HG03095 (cell line): ENCODE data around the gene NUP210.

Source experiments
- ATAC-seq: cut with Tn5 transposase; IDR thresholded peaks from one replicate; pipeline ENCODE4 v1.9.1; 2021; ENCODE audit warnings: moderate library complexity; ENCODE audit not compliant: unreplicated experiment

NUP210 gene

DNA sequence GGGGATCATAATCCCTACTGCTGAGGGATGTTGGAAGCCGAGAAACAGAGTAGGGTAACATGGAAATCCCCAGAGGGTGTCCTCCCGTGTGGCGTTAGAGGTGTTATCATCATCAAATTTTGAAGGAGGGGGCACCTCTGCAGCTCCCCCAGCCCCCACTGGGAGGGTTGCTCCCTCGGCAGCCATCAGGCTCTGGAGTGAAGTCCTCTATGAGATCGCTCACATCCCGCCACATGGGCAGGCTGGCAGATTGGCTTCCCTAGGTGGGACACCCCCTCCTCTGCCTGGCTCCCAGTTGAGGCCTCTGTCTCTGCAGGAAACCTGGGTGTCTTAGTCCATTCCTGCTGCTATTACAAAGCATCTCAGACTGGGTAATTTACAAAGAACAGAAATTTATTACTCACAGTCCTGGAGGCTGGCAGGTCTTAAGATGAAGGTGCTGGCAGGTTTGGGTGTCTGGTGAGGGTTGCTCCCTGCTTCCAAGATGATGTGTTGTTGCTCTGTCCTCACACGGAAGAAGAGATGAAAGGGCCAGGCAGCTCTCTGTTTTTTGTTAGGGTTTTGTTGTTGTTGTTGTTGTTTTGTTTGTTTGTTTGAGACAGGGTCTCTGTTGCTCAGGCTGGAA is 120.5 kb downstream of the NUP210 start:
- no peak for ATAC-seq

DNA sequence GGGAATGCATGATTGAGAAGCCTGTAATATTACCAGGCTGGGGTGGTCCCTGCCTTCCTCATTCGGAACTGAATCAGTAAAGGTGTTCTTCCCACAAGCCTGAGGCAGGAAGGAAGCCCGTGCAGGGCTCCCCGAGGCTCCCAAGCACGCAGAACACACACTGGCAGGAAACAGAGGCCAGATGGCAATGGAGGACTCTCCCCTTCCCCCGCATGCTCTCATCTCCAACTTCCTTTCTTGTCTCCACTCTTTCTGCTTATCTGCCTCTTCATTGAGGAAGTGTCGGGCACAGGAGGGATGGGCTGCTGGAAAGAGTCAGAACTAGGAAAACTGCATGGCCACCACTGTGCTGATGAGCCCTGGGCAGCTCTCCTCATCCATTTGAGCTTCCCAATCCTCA is 123.5 kb downstream of the NUP210 start:
- ATAC-seq: no peak

DNA sequence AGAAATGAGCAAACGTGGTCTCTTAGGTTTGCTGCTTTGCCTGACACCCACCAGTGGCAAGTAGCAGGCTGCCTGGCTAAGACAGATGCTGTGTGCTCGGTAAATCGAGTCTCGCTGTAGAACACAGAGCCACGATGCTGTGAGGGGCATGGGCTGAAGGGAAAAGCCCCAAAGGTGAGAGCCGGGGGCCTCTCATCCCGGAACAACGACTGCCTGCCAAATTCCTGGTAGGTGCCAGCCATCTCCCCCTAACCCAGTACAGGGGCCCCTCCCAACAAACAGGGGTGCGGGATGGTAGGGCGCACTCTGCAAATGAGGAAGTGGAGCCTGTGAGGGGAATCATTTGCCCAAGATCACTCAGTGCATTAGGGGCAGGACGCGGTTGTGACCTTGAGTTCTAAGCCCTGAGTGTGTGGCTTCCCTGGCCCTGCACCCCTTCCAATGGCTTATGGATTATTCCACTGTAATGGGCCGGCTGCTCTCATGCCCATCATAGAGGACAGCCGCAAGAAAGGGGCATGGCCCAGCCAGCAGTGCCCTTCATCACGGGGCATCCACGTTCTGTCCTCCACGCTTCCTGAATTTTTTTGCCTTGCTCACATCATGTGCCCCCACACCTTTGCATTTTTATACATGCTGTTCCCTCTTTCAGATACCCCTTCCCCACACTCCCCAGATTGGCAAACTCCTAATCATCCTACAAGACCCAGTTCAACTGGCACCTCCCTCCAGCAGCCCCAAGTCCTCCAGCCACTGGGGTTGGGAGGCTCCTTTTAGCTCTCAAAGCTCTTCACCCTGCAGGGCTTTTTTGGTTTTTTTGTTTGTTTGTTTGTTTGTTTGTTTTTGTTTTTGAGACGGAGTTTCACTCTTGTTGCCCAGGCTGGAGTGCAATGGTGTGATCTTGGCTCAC is 125.4 kb downstream of the NUP210 start:
- ATAC-seq: no peak

DNA sequence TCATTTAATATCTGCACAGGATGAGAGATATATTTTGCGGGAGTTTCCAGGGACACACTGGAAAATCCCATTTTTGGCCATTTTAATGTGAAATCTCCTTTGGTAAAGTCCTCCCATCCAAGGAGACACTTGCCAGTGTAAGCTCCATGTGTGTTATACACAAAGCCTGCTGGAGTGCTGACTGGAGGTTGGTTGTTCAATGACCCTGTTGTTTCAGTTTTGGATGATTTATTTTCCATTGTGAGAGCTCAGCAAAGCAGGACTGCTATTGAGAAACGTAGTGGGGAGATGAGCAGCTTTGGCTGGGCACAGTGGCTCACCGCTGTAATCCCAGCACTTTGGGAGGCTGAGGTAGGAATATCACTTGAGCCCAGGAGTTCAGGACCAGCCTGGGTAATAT is 127.7 kb downstream of the NUP210 start:
- no peak for ATAC-seq

- ATAC-seq: no peak
Observed at GRCh38 chr3:13290941-13291340, 129.2 kb downstream of the NUP210 start.

- ATAC-seq: no peak
Observed at GRCh38 chr3:13289771-13290285, 130.3 kb downstream of the NUP210 start.

DNA sequence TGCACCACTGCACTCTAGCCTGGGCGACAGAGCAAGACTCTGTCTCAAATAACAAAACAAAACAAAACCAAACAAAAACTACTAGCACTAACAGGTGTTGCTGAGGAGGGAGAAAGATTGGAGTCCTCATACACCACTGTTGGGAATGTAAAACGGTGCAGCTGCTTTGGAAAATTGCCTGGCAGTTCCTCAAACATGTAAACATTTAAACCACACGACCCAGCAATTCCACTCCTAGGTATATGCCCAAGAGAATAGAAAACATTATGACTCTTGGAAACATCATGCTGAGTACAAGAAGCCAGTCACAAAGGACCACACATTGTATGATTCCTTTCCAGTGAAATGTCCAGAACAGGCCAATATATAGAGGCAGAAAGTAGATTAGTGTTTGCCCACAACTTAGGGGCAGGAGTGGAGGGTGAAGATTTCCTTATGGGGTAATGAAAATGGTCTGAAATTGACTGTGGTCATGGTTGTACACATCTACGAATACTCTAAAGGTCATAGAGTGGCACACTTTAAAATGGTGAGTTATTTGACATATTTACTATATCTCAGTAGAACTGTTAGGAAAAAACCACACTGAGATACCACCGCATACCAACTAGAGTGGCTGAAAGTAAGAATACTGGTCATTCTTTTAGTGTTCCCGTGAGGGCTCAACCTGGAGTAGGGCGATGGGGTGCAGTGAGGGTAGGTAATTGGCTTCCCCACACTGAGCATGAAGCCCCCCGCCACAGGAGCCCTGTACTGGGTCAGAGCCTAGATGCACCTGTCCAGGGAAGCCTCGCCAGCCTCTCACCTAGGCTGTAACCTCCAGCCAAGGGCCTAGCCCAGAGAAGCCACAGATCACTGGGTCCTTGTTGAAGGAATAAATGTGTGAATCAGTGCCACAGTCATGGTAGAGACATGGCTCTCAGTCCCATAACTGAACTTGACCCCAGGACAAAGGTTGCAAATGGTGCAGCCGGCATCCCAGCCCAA is 131.1 kb downstream of the NUP210 start:
- ATAC-seq: no peak

- no peak for ATAC-seq
Observed at GRCh38 chr3:13287833-13288232, 132.3 kb downstream of the NUP210 start.

DNA sequence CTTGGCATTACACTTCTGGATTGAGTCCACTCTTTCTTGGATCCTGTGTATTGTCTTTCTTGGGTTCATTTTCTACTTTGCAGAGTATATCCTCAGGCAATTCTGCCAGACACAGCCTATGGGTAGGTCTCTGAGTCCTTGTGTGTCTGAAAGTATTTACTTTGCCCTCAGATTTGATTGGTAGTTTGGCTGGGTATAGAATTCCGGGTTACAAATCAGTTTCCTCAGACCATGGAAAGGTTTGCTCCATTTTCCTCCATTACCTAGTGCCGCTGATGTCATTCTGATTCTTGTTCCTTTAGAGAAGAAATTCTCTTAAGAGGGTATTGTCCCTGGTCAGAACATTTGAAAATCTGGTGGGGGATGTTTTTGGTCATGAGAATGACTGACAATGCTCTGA is 133.2 kb downstream of the NUP210 start:
- no peak for ATAC-seq

DNA sequence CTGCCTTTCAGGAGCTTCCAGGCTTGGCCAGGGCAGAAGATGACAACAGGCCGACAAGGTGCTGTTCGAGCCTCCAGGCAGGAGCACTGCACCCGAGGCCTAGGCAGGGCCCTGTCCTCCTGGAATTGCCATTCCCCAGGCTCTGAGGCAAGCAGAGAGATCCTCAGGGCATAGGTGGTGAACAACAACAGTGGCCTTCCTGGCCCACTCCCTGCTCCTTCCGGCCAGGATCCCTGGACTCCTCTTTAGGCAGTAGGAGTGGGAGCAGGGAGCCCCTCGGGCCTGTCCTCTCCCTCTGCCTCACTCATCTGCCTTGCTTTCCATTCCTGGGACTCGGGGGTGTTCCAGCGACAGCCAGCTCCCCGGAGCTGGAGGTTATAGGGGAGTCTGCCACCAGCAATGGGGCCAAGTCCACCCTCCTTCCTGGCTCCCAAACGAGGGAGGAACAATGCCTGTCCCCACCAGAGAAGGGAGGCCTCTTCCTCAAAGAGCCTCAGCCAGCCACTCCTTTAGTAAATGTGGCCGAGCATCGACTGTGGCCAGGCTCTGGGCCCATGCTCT is 135.0 kb downstream of the NUP210 start:
- no peak for ATAC-seq

GRCh38 chr3:13283877-13284264 is 136.3 kb downstream of the NUP210 start:
- ATAC-seq: no peak

- no peak for ATAC-seq
Observed at GRCh38 chr3:13282986-13283876, 136.9 kb downstream of the NUP210 start.

DNA sequence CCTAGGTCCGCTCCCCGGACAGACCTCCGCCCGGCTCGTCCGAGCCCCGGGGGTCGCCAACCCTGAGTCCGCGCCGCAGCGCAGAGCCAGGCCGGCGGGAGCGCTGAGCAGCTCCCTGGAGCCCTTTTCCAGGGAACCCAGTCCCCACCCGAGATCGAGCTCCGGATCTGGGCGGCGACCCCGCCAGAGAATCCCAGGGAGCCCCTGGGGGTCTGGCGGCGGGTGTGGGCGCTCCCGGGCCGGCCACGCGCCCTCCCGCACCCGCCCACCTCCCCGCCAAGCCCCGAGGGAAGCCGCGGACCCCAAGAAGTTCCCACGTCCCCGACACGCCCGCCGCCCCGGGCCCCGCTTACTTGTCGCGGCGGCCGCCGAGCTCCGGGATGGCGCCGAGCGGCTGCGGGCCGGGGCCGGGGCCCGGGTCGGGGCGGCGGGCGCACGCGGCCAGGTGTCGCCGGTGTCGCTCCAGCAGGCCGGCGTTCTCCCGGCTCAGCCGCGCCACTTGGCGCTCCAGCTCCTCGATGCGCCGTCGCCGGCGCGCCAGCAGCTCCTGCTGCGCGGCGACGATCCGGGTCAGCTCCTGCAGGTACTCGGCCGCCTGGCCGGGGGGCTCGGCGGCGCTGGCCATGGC is 137.7 kb downstream of the NUP210 start:
- no peak for ATAC-seq

- no peak for ATAC-seq
Observed at GRCh38 chr3:13281507-13282357, 138.4 kb downstream of the NUP210 start.

DNA sequence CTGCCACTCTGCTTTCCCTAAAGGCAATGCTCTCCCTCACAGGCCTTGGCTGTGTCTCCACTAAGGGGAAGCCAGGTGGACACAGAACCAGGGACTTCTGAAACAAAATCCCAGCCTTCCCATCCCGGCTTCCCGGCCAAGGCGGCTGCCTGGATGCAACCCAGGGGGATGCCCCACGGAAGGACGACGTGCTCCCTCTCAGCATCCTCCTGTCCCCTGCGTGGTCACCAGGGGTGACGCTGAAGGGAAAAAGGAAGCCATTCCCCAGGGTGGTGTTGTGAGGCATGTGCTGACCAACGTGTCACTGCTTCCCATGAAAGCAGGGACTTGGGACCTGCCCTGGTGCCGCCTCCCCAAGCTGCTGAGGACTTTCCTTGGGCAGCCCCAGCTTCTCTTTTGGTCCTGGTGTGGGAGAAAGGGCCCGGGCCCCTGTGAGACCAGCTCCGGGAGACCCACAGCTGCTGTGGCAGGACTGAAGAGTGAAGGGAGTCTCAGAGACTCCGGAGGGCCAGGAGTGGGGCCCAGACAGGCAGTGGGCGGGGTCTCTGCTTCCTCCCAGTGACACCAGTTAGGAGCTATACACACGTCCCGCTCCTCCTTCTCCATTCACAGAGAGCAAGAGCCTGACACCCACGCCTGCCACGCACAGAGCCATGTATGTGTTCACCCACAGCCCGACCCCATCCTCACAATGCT is 139.2 kb downstream of the NUP210 start:
- no peak for ATAC-seq

DNA sequence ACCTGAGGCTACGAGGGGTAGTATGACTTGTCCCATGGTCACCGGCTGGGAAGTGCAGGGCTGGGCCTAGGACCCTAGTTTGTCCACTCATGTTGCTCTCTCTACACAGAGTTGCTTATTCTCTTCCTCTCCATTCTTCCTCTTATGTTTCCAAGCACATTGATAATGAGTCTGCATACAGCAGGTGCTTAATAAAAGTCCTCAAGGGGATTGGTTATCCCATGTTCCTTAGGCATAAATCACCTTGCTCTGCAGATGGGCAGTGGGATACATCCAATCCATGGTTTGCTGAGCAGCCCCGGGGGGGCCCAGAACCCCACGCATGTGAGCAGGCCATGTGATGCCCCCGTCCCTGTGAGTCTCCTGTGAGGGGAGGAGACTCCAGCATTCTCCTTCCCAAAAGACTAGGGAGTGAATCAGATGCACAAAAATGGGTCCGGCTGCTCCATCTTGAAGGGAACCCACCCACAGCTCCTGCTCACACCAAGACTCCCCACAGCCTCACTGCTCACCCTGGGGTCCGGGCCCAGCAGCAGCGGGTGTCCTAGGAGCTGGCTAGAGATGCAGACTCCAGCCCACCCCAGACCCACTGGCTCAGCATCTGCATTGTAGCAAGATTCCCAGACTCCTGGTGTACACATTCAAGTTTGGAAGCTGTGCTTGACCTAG is 139.9 kb downstream of the NUP210 start:
- no peak for ATAC-seq

DNA sequence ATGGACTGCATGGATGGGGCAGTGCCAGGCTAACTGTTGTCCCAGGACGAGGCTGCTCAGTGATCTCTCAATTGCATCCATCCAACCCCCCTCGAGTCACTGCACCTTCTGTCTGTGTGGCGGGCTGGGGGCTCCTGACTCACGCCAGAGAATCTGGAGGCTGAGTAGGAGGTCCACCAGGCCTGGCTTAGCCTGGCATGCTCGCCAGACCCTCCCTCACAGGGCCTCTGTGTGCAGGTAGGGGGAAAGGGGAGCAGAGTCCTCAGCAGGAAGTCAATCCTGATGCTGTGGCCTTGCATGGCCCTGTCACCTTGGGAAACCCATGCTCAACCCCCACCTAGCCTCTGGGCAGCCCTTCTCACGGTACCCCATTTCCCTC is 140.6 kb downstream of the NUP210 start:
- no peak for ATAC-seq
